C1 segment of cervical spinal cord (tissue), 14 donors: Measurements from ENCODE around the gene OPN1MW2.
"Not testable (repeated sequence)": the region's sequence is repeated elsewhere in the genome, so short reads cannot be mapped to it uniquely, and the experiment has no call there.

Source experiments
- DNase-seq, 14 donors: peaks; one replicate each; lab custom pipeline; 2025; lab: John Stamatoyannopoulos, UW

OPN1MW2 gene

DNA sequence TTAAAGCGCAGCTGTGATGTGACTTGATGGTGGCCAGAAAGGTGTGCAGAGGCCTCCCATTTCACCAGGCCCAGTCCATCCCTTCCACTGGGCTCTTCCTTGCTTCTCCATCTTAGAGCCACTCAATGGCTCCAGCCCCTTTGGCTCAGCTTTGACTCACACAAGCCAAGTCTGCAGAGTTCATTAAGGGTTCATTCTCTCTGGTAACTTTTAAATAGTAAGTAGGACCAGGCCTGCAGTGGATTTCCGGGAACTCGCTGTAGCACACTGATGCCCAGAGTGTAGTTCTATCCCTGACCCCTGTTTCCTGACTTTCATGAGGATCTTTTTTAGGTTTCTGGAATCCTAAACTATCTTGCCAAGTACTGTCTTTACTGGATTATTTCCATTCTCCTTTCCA lies 49.7 kb downstream of the OPN1MW2 start:
- not testable (repeated sequence) for DNase-seq
